Measurements from ENCODE around the gene COQ5. TPM values are rescaled to one million over a fixed set of nuclear protein-coding genes. Genes with fewer than 3 reads are reported as not detected.
A peak's percentile ranks its signal among the peaks of the same experiment; 100 is the strongest.
"Not testable (repeated sequence)": the region's sequence is repeated elsewhere in the genome, so short reads cannot be mapped to it uniquely, and the experiment has no call there.

Gene COQ5
- total and polyA plus RNA-seq, 4 donors: 21.1 to 28.4 (median 24.4) TPM

DNA sequence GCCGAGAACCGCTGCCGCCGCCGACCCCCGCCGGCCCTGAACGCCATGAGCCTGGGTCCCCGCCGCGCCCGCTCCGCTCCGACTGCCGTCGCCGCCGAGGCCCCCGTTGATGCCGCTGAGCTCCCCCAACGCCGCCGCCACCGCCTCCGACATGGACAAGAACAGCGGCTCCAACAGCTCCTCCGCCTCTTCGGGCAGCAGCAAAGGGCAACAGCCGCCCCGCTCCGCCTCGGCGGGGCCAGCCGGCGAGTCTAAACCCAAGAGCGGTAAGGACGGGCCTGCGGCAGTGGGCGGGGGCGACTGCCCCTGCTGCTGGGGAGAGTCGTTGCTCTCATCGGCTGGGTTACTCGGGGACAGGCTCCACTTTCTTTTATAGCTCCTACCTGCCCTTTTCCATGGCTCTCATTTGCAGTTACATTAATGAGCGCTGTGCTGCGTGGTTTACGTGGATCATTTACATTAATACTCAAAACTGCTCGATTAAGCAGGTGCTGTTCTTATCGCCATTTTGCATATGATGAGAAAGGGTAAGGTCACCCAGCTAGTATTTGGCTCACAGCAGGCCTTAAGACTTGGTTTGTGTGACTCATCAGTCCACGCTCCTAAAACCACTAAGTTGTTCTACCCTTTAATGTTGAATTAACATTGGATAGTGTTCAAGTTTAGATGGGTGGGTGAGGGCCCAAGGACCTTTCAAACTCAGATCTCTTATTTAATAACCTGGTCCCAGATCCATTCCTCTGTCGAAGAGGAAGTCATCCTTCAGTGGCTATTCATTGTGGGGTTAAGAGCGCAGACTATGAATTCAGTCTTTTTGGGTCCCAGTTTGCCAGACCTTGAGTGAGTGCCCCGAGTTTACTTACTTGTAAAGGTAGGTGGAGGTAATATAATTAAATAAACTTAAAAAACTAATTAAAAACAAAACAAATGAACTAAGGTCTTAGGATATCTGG lies 6.0 kb upstream of the COQ5 start:
- peak overlapping the region; percentile 97 to 99 for H3K27ac ChIP-seq (ENCODE audit: low read depth in 1 of 2, low read length in 1 of 2)
- TF ChIP-seq, protein P1, sequence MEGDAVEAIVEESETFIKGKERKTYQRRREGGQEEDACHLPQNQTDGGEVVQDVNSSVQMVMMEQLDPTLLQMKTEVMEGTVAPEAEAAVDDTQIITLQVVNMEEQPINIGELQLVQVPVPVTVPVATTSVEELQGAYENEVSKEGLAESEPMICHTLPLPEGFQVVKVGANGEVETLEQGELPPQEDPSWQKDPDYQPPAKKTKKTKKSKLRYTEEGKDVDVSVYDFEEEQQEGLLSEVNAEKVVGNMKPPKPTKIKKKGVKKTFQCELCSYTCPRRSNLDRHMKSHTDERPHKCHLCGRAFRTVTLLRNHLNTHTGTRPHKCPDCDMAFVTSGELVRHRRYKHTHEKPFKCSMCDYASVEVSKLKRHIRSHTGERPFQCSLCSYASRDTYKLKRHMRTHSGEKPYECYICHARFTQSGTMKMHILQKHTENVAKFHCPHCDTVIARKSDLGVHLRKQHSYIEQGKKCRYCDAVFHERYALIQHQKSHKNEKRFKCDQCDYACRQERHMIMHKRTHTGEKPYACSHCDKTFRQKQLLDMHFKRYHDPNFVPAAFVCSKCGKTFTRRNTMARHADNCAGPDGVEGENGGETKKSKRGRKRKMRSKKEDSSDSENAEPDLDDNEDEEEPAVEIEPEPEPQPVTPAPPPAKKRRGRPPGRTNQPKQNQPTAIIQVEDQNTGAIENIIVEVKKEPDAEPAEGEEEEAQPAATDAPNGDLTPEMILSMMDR (IDR thresholded peaks at IDR 0.05; ENCODE audit: control extremely low read depth, extremely low read depth): no peak
- H3K4me1 ChIP-seq (ENCODE audit: control insufficient read depth in 5 of 5, insufficient read depth in 5 of 5, low read length in 5 of 5): peaks cover 15 to 42% (median 16%) of the 10 kb centered on the region in 5 donors
- H3K36me3 ChIP-seq (ENCODE audit: control insufficient read depth in 4 of 4, insufficient read depth in 4 of 4, low read length in 4 of 4): peaks cover 0 to 9% (median 0%) of the 10 kb centered on the region in 4 donors
- 0 to 1% methylated on average over 51 to 52 of the region's 52 CpGs for WGBS, 2 donors
- H3K4me3 ChIP-seq: peak overlapping the region; percentile 94
- DNase-seq (peak; percentile 55 to 63 (median 60)), ATAC-seq (ENCODE audit: insufficient read depth, low FRiP score) (peak; percentile 67)
- H3K27me3 ChIP-seq (ENCODE audit: control insufficient read depth in 3 of 3, insufficient read depth in 3 of 3, low read length in 2 of 3): no peaks in the 10 kb centered on the region
- no peaks in the 10 kb centered on the region for H3K9me3 ChIP-seq (ENCODE audit: control insufficient read depth in 4 of 4, insufficient read depth in 3 of 4, low read length in 3 of 4)
- H3K9ac ChIP-seq (ENCODE audit: insufficient read depth in 1 of 2, low read length in 2 of 2): peak overlapping the region; percentile 79 to 91

DNA sequence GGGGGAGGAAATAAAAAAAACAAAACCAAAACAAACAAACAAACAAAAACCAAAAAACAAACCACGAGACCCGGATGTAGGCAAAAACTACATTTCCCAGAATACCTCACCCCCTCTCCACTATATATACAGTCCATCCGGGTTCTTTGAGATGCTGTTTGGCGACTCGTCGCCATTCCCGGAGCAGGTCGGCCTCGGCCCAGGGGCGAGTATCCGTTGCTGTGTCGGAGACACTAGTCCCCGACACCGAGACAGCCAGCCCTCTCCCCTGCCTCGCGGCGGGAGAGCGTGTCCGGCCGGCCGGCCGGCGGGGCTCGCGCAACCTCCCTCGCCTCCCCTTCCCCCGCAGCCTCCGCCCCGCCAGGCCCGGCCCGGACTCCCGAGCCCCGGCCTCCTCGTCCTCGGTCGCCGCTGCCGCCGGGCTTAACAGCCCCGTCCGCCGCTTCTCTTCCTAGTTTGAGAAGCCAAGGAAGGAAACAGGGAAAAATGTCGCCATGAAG lies 5.3 kb upstream of the COQ5 start, which contains the start of gene RNF10:
RNF10 (plus strand) TSS at position 154 of the 500 bp plus-strand sequence. CDS start 456 bp downstream, outside the sequence.
- 0% methylated on average over 35 to 43 of the region's 43 CpGs for WGBS, 2 donors
- H3K4me1 ChIP-seq (ENCODE audit: control insufficient read depth in 5 of 5, insufficient read depth in 5 of 5, low read length in 5 of 5): peaks cover 14 to 49% (median 20%) of the 10 kb centered on the region in 5 donors
- H3K27ac ChIP-seq (ENCODE audit: low read depth in 1 of 2, low read length in 1 of 2): peak within 1 kb of the TSS; percentile 97 to 99
- DNase-seq (peak; percentile 84 to 96 (median 96)), ATAC-seq (ENCODE audit: insufficient read depth, low FRiP score) (peak; percentile 60)
- H3K9me3 ChIP-seq (ENCODE audit: control insufficient read depth in 4 of 4, insufficient read depth in 3 of 4, low read length in 3 of 4): no peaks in the 10 kb centered on the region
- peak within 1 kb of the TSS; percentile 94 for H3K4me3 ChIP-seq
- TF ChIP-seq, protein P1 (IDR thresholded peaks at IDR 0.05; ENCODE audit: control extremely low read depth, extremely low read depth): no peak
- H3K27me3 ChIP-seq (ENCODE audit: control insufficient read depth in 3 of 3, insufficient read depth in 3 of 3, low read length in 2 of 3): no peaks in the 10 kb centered on the region
- H3K9ac ChIP-seq (ENCODE audit: insufficient read depth in 1 of 2, low read length in 2 of 2): peak within 1 kb of the TSS; percentile 79 to 91
- peaks cover 0 to 8% (median 0%) of the 10 kb centered on the region in 4 donors for H3K36me3 ChIP-seq (ENCODE audit: control insufficient read depth in 4 of 4, insufficient read depth in 4 of 4, low read length in 4 of 4)

DNA sequence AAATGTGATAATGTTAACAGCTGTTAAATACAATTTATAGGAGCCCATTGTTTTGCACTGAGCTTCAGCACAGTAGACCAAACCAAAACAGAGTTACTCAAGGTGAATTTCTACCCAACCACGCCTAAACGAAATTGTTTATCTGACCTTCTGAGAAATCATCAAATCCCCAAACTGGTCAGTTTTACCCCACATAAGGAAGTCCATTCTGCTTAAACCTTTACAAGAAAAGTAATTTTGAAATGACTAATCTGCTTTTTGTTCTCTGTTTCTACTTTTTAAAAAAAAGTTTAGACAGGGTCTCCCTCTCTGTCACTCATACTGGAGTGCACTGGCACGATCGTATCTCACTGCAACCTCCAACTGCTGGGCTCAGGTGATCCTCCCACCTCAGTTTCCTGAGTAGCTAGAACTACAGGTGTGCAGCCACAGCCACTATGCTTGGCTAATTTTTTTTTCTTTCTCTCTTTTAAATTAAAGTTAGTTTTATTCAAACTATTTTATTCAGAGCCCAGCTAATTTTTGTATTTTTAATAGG lies 3.8 kb upstream of the COQ5 start:
- no peak for DNase-seq
- TF ChIP-seq, protein P1 (IDR thresholded peaks at IDR 0.05; ENCODE audit: control extremely low read depth, extremely low read depth): no peak
- no peak overlapping the region for H3K4me3 ChIP-seq
- no peaks in the 10 kb centered on the region for H3K9me3 ChIP-seq (ENCODE audit: control insufficient read depth in 4 of 4, insufficient read depth in 3 of 4, low read length in 3 of 4)
- no peak for ATAC-seq (ENCODE audit: insufficient read depth, low FRiP score)
- no peak overlapping the region for H3K9ac ChIP-seq (ENCODE audit: insufficient read depth in 1 of 2, low read length in 2 of 2)
- H3K4me1 ChIP-seq (ENCODE audit: control insufficient read depth in 5 of 5, insufficient read depth in 5 of 5, low read length in 5 of 5): peaks cover 9 to 40% (median 15%) of the 10 kb centered on the region in 5 donors
- H3K27ac ChIP-seq (ENCODE audit: low read depth in 1 of 2, low read length in 1 of 2): no peak overlapping the region
- no peaks in the 10 kb centered on the region for H3K27me3 ChIP-seq (ENCODE audit: control insufficient read depth in 3 of 3, insufficient read depth in 3 of 3, low read length in 2 of 3)
- peaks cover 0 to 7% (median 0%) of the 10 kb centered on the region in 4 donors for H3K36me3 ChIP-seq (ENCODE audit: control insufficient read depth in 4 of 4, insufficient read depth in 4 of 4, low read length in 4 of 4)
- 72 to 81% methylated on average over 4 of the region's 4 CpGs for WGBS, 2 donors

DNA sequence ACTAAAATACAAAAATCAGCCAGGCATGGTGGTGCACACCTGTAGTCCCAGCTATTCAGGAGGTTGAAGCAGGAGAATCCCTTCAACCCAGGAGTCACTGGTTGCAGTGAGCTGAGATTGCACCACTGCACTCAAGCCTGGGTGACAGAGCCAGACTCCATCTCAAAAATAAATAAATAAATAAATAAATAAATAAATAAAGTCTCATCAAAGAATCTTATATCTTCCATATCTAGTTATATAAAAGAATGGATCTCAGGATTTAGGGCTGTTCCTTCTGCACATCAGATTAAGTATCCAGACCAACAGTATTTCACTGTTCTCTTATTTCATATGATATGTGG lies 1.4 kb upstream of the COQ5 start:
- H3K9ac ChIP-seq (ENCODE audit: insufficient read depth in 1 of 2, low read length in 2 of 2); DNase-seq: not testable (repeated sequence)

More for the DNA sequence above, 1.4 kb upstream of the COQ5 start:
- not testable (repeated sequence) for ATAC-seq (ENCODE audit: insufficient read depth, low FRiP score); H3K36me3 ChIP-seq (ENCODE audit: control insufficient read depth in 4 of 4, insufficient read depth in 4 of 4, low read length in 4 of 4); H3K4me3 ChIP-seq; H3K9me3 ChIP-seq (ENCODE audit: control insufficient read depth in 4 of 4, insufficient read depth in 3 of 4, low read length in 3 of 4); H3K27me3 ChIP-seq (ENCODE audit: control insufficient read depth in 3 of 3, insufficient read depth in 3 of 3, low read length in 2 of 3)
- H3K4me1 ChIP-seq (ENCODE audit: control insufficient read depth in 5 of 5, insufficient read depth in 5 of 5, low read length in 5 of 5): peaks cover 0 to 17% (median 2%) of the 10 kb centered on the region in 5 donors
- peak overlapping the region in 1 of 2 donors; percentile 67 for H3K27ac ChIP-seq (ENCODE audit: low read depth in 1 of 2, low read length in 1 of 2)
